Breast epithelium (tissue), 4 donors: ENCODE data around the gene STARD5. TPM values are rescaled to one million over a fixed set of nuclear protein-coding genes. Genes with fewer than 3 reads are reported as not detected.

Experiments
- DNase-seq, 2 donors: peaks; one replicate each; pipeline ENCODE4 v3.0.0-alpha.2; 2019; ENCODE audit warnings: low spot score in 2 of 2
- H3K27ac ChIP-seq, 2 donors: fragments of 200-600 bp; sonication (generic) in 1 of 2; one replicate each; pipeline ENCODE4 v1.5.1; 2016 to 2019; ENCODE audit warnings: mild to moderate bottlenecking in 1 of 2
- H3K27me3 ChIP-seq, 2 donors: fragments of 200-600 bp; sonication (generic) in 1 of 2; one replicate each; pipeline versions ENCODE4 v1.5.1 to v1.6.0; 2017 to 2019; ENCODE audit warnings: control low read depth in 1 of 2, mild to moderate bottlenecking in 1 of 2
- H3K36me3 ChIP-seq: fragments of 200-600 bp; one replicate; pipeline ENCODE4 v1.5.1; 2019
- H3K4me1 ChIP-seq, 2 donors: fragments of 200-600 bp; sonication (generic); one replicate each; pipeline ENCODE4 v1.5.1; 2016 to 2019; ENCODE audit warnings: control low read depth in 1 of 2
- H3K4me3 ChIP-seq, 3 donors: fragments of 200-600 bp; sonication (generic); 1 replicate in 2 of 3; 2 replicates in 1 of 3; pipeline ENCODE4 v1.5.1; 2016 to 2019; ENCODE audit warnings: mild to moderate bottlenecking in 3 of 3, moderate library complexity in 2 of 3
- H3K9me3 ChIP-seq, 2 donors: fragments of 200-600 bp; sonication (generic) in 1 of 2; one replicate each; pipeline ENCODE4 v1.5.1; 2016 to 2019; ENCODE audit warnings: control low read depth in 1 of 2
- CTCF ChIP-seq, 3 donors: fragments of 450-650 bp; IDR thresholded peaks; one replicate each; pipeline ENCODE4 v1.5.1; 2016 to 2017; ENCODE audit warnings: antibody characterized with exemption in 3 of 3, mild to moderate bottlenecking in 3 of 3, moderate library complexity in 3 of 3
- POLR2A ChIP-seq: fragments of 450-650 bp; IDR thresholded peaks from one replicate; pipeline ENCODE4 v1.6.1; 2016; ENCODE audit warnings: antibody characterized with exemption, mild to moderate bottlenecking, moderate library complexity
- POLR2AphosphoS5 ChIP-seq, 3 donors: sonication (generic); formaldehyde crosslinking; IDR thresholded peaks; one replicate each; pipeline ENCODE4 v1.6.1; 2017; ENCODE audit warnings: antibody characterized with exemption in 3 of 3
- intact Hi-C: fragments of 100-400 bp; cut with DNase I; formaldehyde crosslinking; loops from one replicate; pipeline ENCODE4 v1.15.1; 2023; ENCODE audit warnings: low total_unique reads
- total RNA-seq, 3 donors: library from RNA; depleted of rRNA; stranded (reverse); fragments of >200 nt; gene quantifications; one replicate each; pipeline ENCODE4 v1.1.0, GENCODE V29; 2016

STARD5 gene
- total RNA-seq, 3 donors from 2014 or later = 3.2 to 9.5 (median 6.7) TPM

- Histone ChIP-seq H3K27ac (no peak overlapping the region), H3K9me3 (no peaks in the 10 kb centered on the region), H3K4me3 (no peak overlapping the region), H3K27me3 (no peaks in the 10 kb centered on the region), H3K4me1 (no peaks in the 10 kb centered on the region), H3K36me3 (no peaks in the 10 kb centered on the region)
- TF ChIP-seq CTCF (IDR thresholded peaks at IDR 0.05) (no peak), POLR2A (no peak), POLR2AphosphoS5 (IDR thresholded peaks at IDR 0.05) (no peak)
- intact Hi-C loops = no loop called here
- DNase-seq = no peak
Observed at GRCh38 chr15:81289910-81290309, 34.0 kb downstream of the STARD5 start.

GRCh38 chr15:81288616-81289015, 35.3 kb downstream of the STARD5 start:
- Histone ChIP-seq H3K36me3 (no peaks in the 10 kb centered on the region), H3K4me1 (no peaks in the 10 kb centered on the region), H3K27me3 (no peaks in the 10 kb centered on the region), H3K4me3 (no peak overlapping the region), H3K9me3 (no peaks in the 10 kb centered on the region), H3K27ac (no peak overlapping the region)
- DNase-seq = no peak
- no peak for TF ChIP-seq POLR2AphosphoS5 (IDR thresholded peaks at IDR 0.05)
- no peak for TF ChIP-seq POLR2A
- no peak for TF ChIP-seq CTCF (IDR thresholded peaks at IDR 0.05)
- intact Hi-C loops = no loop called here

GRCh38 chr15:81288040-81288439, 35.9 kb downstream of the STARD5 start:
- no peak overlapping the region for H3K4me3 ChIP-seq
- TF ChIP-seq POLR2A (no peak), CTCF (IDR thresholded peaks at IDR 0.05) (no peak), POLR2AphosphoS5 (IDR thresholded peaks at IDR 0.05) (no peak)
- no peak for DNase-seq
- H3K36me3 ChIP-seq = no peaks in the 10 kb centered on the region
- H3K27me3 ChIP-seq = no peaks in the 10 kb centered on the region
- no peaks in the 10 kb centered on the region for H3K9me3 ChIP-seq
- no peaks in the 10 kb centered on the region for H3K4me1 ChIP-seq
- intact Hi-C loops = no loop called here
- H3K27ac ChIP-seq = no peak overlapping the region

GRCh38 chr15:81286621-81287121, 37.3 kb downstream of the STARD5 start:
- intact Hi-C loops = no loop called here
- TF ChIP-seq POLR2A (no peak), POLR2AphosphoS5 (IDR thresholded peaks at IDR 0.05) (no peak), CTCF (IDR thresholded peaks at IDR 0.05) (no peak)
- no peak overlapping the region for H3K27ac ChIP-seq
- H3K9me3 ChIP-seq = no peaks in the 10 kb centered on the region
- no peaks in the 10 kb centered on the region for H3K4me1 ChIP-seq
- no peak overlapping the region for H3K4me3 ChIP-seq
- H3K27me3 ChIP-seq = no peaks in the 10 kb centered on the region
- H3K36me3 ChIP-seq = no peaks in the 10 kb centered on the region
- DNase-seq = no peak

- intact Hi-C loops = no loop called here
- no peak for DNase-seq
- no peaks in the 10 kb centered on the region for H3K36me3 ChIP-seq
Observed at GRCh38 chr15:81285461-81285860, 38.5 kb downstream of the STARD5 start.

More at GRCh38 chr15:81285461-81285860, 38.5 kb downstream of the STARD5 start:
- no peak overlapping the region for H3K27ac ChIP-seq
- no peak for TF ChIP-seq POLR2AphosphoS5 (IDR thresholded peaks at IDR 0.05)
- TF ChIP-seq POLR2A = no peak
- TF ChIP-seq CTCF (IDR thresholded peaks at IDR 0.05) = no peak
- no peaks in the 10 kb centered on the region for H3K27me3 ChIP-seq
- H3K4me3 ChIP-seq = no peak overlapping the region
- no peaks in the 10 kb centered on the region for H3K9me3 ChIP-seq
- H3K4me1 ChIP-seq = no peaks in the 10 kb centered on the region
